GM12878 (cell line): ENCODE measurements around the gene CLEC16A. TPM values are rescaled to one million over a fixed set of nuclear protein-coding genes. Genes with fewer than 3 reads are reported as not detected.

ENCODE experiments used
- ATAC-seq: fragments of 200-7000 bp; cut with Tn5 transposase; 3 replicates; pipeline ENCODE4 v1.9.1; 2020; ENCODE audit warnings: mild to moderate bottlenecking, moderate library complexity
- BruUV-seq: library from RNA; stranded (reverse); fragments of 400-500 nt; replicated peaks from 2 replicates; lab custom pipeline; 2021; lab: Mats Ljungman, UMichigan
- CTCF ChIA-PET: fragments of 300-600 bp; sonication (Branson Sonifier 250); formaldehyde crosslinking; extraction: SDS; loops from one replicate; lab custom pipeline; 2021; ENCODE audit warnings: inconsistent platforms; lab: Yijun Ruan, JAX
- POLR2A ChIA-PET: fragments of 350-600 bp; formaldehyde crosslinking; extraction: SDS; loops from one replicate; lab custom pipeline; 2021; ENCODE audit warnings: inconsistent platforms; lab: Charles Lee
- RAD21 ChIA-PET: fragments of 300-600 bp; sonication (Branson Sonifier 250); formaldehyde crosslinking; loops from one replicate; lab custom pipeline; 2023; ENCODE audit warnings: antibody characterized with exemption; ENCODE audit not compliant: unreplicated experiment; lab: Charles Lee
- SMC1A ChIA-PET: fragments of 300-600 bp; sonication (Branson Sonifier 250); formaldehyde crosslinking; loops from one replicate; lab custom pipeline; 2023; ENCODE audit not compliant: unreplicated experiment, uncharacterized antibody; lab: Charles Lee
- DNase-seq: peaks from one replicate; pipeline ENCODE4 v3.0.0-alpha.2; 2011; ENCODE audit warnings: low read depth, low spot score
- FAIRE-seq: peaks from 3 replicates; lab custom pipeline; 2011; peaks lifted over from hg19 to GRCh38; lab: Jason Lieb, UNC
- H2AFZ ChIP-seq: 2 replicates; pipeline ENCODE4 v1.6.0; 2011; ENCODE audit warnings: low read depth, low read length, control low read depth; ENCODE audit not compliant: control insufficient read depth
- H3K27ac ChIP-seq: 2 replicates; pipeline ENCODE4 v1.5.1; 2011; ENCODE audit warnings: control low read depth; ENCODE audit not compliant: control insufficient read depth, insufficient read depth
- H3K27me3 ChIP-seq, 2 experiments: replicated peaks in 1 of 2; 2 replicates each; pipeline versions ENCODE4 v1.6.0 to v1.6.1; 2011; ENCODE audit warnings: low read length in 1 of 2; ENCODE audit not compliant: control insufficient read depth in 2 of 2, insufficient read depth in 2 of 2
- H3K36me3 ChIP-seq, 2 experiments: 2 replicates each; pipeline ENCODE4 v1.5.1; 2011; ENCODE audit warnings: low read length in 1 of 2; ENCODE audit not compliant: control insufficient read depth in 2 of 2, insufficient read depth in 2 of 2
- H3K4me1 ChIP-seq: 2 replicates; pipeline ENCODE4 v1.6.1; 2011; ENCODE audit warnings: mild to moderate bottlenecking, low read length, moderate library complexity, mixed read lengths; ENCODE audit not compliant: control insufficient read depth, insufficient read depth
- H3K4me2 ChIP-seq: 2 replicates; pipeline ENCODE4 v1.6.0; 2011; ENCODE audit warnings: control low read depth; ENCODE audit not compliant: control insufficient read depth, insufficient read depth
- H3K4me3 ChIP-seq: fragments of 200-600 bp; sonication (generic); 2 replicates; pipeline ENCODE4 v1.5.1; 2016
- H3K79me2 ChIP-seq: 2 replicates; pipeline ENCODE4 v1.6.0; 2011; ENCODE audit warnings: low read length; ENCODE audit not compliant: control insufficient read depth, insufficient read depth
- H3K9ac ChIP-seq: 2 replicates; pipeline ENCODE4 v1.8.0; 2011; ENCODE audit warnings: low read length, control low read depth, mixed read lengths; ENCODE audit not compliant: control insufficient read depth, insufficient read depth
- H3K9me3 ChIP-seq: replicated peaks from 3 replicates; pipeline ENCODE4 v1.5.1; 2011; ENCODE audit warnings: mild to moderate bottlenecking, low read length; ENCODE audit not compliant: control insufficient read depth, insufficient read depth
- H4K20me1 ChIP-seq: 2 replicates; pipeline ENCODE4 v1.6.0; 2011; ENCODE audit not compliant: control insufficient read depth, insufficient read depth
- BCL11A ChIP-seq: IDR thresholded peaks from 2 replicates; pipeline ENCODE4 v1.6.1; 2011; ENCODE audit warnings: low read depth, low read length
- DPF2 ChIP-seq: fragments of 450-650 bp; IDR thresholded peaks from 2 replicates; pipeline ENCODE4 v1.6.1; 2017; ENCODE audit warnings: mild to moderate bottlenecking
- E4F1 ChIP-seq: fragments of 450-650 bp; IDR thresholded peaks from 2 replicates; pipeline ENCODE4 v1.6.1; 2018; ENCODE audit warnings: borderline replicate concordance, mild to moderate bottlenecking; ENCODE audit not compliant: partially characterized antibody
- HDGF ChIP-seq: fragments of 450-650 bp; IDR thresholded peaks from 2 replicates; pipeline ENCODE4 v1.6.1; 2016; ENCODE audit warnings: antibody characterized with exemption
- PAX8 ChIP-seq: fragments of 450-650 bp; IDR thresholded peaks from 2 replicates; pipeline ENCODE4 v1.6.1; 2017; ENCODE audit warnings: mild to moderate bottlenecking, moderate library complexity
- TCF7 ChIP-seq: IDR thresholded peaks from 2 replicates; pipeline ENCODE4 v1.6.1; 2014; ENCODE audit warnings: antibody characterized with exemption, borderline replicate concordance
- WGBS: methylation state at CpG from one replicate; pipeline ENCODE4 v1.1.6; 2016; ENCODE audit warnings: low lambda C conversion rate; ENCODE audit not compliant: insufficient replicate concordance, insufficient coverage; ENCODE audit errors: missing lambda C conversion rate; 5-methylcytosine and 5-hydroxymethylcytosine counted together
- in situ Hi-C: fragments of 300-500 bp; cut with MboI; formaldehyde crosslinking; loops from 9 replicates; pipeline ENCODE4 v1.14.3; 2018; ENCODE audit warnings: mixed read lengths
- intact Hi-C: fragments of 100-400 bp; cut with micrococcal nuclease; formaldehyde crosslinking; loops from one replicate; pipeline ENCODE4 v1.14.2; 2022; ENCODE audit not compliant: unreplicated experiment
- polyA plus RNA-seq, 11 experiments: library from polyadenylated mRNA; depleted of rRNA in 4 of 11; unstranded in 6 of 11; stranded (reverse) in 5 of 11; fragments of >200 nt; fragmentation: Nextera tagmentation in 4 of 11; fragmentation: Illumina TruSeq in 1 of 11; extraction: Ambion mirVana in 4 of 11; extraction: Trizol in 1 of 11; gene quantifications; 1 replicate in 1 of 11; 2 replicates in 10 of 11; pipeline versions ENCODE4 v1.2.1 to v1.2.3, GENCODE V29; 2011 to 2016; ENCODE audit warnings: inconsistent platforms in 2 of 11, missing spikeins in 2 of 11, low read depth in 1 of 11
- total RNA-seq, 4 experiments: library from RNA; depleted of rRNA in 3 of 4; stranded (reverse); fragments of >200 nt in 3 of 4; fragmentation: Illumina TruSeq in 1 of 4; extraction: Trizol in 1 of 4; gene quantifications; 2 replicates each; pipeline versions ENCODE4 v1.2.1 to v1.2.3, GENCODE V29; 2013 to 2021
- TF ChIP-seq, protein P1 (sequence below): fragments of 450-650 bp; IDR thresholded peaks from 2 replicates; pipeline ENCODE4 v1.6.1; 2017; ENCODE audit warnings: borderline replicate concordance
- TF ChIP-seq, protein P2 (sequence below): fragments of 150-350 bp; IDR thresholded peaks from 2 replicates; pipeline ENCODE4 v1.6.1; 2016; ENCODE audit warnings: low read depth, low read length

The CLEC16A gene
- total and polyA plus RNA-seq, 10 of the 15 experiments (the other 5 are each of a cell fraction or from before 2014, with no cell fraction given), result 1.5 to 28.8 (median 19.2) TPM

DNA sequence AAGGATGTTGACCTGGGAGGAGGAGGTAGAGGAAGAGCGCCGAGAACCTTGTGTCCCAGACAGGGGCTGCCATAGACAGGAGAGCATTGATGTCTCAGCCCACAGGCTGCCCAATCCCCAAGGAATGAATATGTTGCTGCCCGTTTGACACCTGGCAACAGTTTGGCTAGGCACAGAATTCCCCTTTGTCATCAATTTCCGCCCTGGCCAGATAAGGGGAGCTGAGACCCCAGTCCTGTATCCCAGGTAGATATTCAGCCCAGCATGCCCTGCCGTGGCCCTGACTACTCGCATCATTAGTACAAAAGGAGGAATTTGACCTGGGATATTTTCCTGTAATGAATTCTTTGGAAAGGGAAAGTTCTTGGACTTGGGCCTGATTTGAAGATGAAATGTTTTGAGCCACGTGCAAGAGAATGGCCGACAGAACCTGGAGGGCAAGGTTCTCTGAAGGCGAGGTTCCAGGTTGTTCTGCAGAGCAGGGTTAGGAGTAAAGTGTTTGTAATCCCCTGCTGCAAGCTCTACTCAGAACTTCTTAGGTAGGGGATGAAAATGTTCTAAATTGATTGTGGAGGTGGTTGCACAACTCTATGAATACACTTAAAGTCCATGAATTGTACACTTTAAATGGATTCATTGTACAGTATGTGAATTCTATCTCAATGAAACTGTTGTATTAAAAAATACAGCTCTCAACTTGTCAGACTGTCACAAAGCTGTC is 202.8 kb downstream of the CLEC16A start:
- Histone ChIP-seq H3K36me3 (peaks cover 0 to 1% of the 10 kb centered on the region in 2 experiments; a peak in 2 of 4 replicates), H3K4me3 (no peak overlapping the region), H2AFZ (no peak overlapping the region)
- POLR2A ChIA-PET, result no interaction called here
- intact Hi-C loops, result no loop called here
- TF ChIP-seq, protein P1, sequence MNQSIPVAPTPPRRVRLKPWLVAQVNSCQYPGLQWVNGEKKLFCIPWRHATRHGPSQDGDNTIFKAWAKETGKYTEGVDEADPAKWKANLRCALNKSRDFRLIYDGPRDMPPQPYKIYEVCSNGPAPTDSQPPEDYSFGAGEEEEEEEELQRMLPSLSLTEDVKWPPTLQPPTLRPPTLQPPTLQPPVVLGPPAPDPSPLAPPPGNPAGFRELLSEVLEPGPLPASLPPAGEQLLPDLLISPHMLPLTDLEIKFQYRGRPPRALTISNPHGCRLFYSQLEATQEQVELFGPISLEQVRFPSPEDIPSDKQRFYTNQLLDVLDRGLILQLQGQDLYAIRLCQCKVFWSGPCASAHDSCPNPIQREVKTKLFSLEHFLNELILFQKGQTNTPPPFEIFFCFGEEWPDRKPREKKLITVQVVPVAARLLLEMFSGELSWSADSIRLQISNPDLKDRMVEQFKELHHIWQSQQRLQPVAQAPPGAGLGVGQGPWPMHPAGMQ, result no peak
- TF ChIP-seq BCL11A, result no peak
- TF ChIP-seq, all 136 proteins: peak for 0
- ChIA-PET SMC1A (interaction anchor here (1.2 kb wide), 1 partner anchor 158 kb away, joined by 3 read pairs; no protein-coding TSS in a partner anchor), RAD21 (no interaction called here), CTCF (no interaction called here)
- no peak overlapping the region for H3K27ac ChIP-seq
- no TSS peak for BruUV-seq
- H3K4me2 ChIP-seq, result no peak overlapping the region
- no peaks in the 10 kb centered on the region for H3K79me2 ChIP-seq
- 90% methylated on average over 9 of the region's 9 CpGs for WGBS
- H3K4me1 ChIP-seq, result no peaks in the 10 kb centered on the region
- DNase-seq (no peak), FAIRE-seq (no peak), ATAC-seq (no peak)
- H3K9me3 ChIP-seq, result no peaks in the 10 kb centered on the region
- in situ Hi-C loops, result no loop called here
- no peaks in the 10 kb centered on the region for H3K27me3 ChIP-seq
- no peak overlapping the region for H3K9ac ChIP-seq
- H4K20me1 ChIP-seq, result no peaks in the 10 kb centered on the region

GRCh38 chr16:11147754-11148444 is 203.5 kb downstream of the CLEC16A start:
- Histone ChIP-seq H3K4me2 (no peak overlapping the region), H3K4me3 (no peak overlapping the region), H3K27me3 (no peaks in the 10 kb centered on the region), H3K9me3 (no peaks in the 10 kb centered on the region), H3K27ac (no peak overlapping the region), H3K36me3 (peaks cover 0 to 1% of the 10 kb centered on the region in 2 experiments; a peak in 2 of 4 replicates), H3K9ac (no peak overlapping the region), H3K4me1 (no peaks in the 10 kb centered on the region), H4K20me1 (no peaks in the 10 kb centered on the region), H2AFZ (no peak overlapping the region), H3K79me2 (no peaks in the 10 kb centered on the region)
- ChIA-PET POLR2A (no interaction called here), CTCF (no interaction called here), RAD21 (no interaction called here), SMC1A (no interaction called here)
- DNase-seq (no peak), FAIRE-seq (no peak), ATAC-seq (no peak)
- no TSS peak for BruUV-seq
- in situ Hi-C loops (no loop called here), intact Hi-C loops (no loop called here)
- 86% methylated on average over 8 of the region's 8 CpGs for WGBS
- TF ChIP-seq PAX8, result no peak
- no peak for TF ChIP-seq DPF2
- no peak for TF ChIP-seq E4F1
- TF ChIP-seq HDGF, result no peak
- no peak for TF ChIP-seq TCF7
- TF ChIP-seq, protein P2, sequence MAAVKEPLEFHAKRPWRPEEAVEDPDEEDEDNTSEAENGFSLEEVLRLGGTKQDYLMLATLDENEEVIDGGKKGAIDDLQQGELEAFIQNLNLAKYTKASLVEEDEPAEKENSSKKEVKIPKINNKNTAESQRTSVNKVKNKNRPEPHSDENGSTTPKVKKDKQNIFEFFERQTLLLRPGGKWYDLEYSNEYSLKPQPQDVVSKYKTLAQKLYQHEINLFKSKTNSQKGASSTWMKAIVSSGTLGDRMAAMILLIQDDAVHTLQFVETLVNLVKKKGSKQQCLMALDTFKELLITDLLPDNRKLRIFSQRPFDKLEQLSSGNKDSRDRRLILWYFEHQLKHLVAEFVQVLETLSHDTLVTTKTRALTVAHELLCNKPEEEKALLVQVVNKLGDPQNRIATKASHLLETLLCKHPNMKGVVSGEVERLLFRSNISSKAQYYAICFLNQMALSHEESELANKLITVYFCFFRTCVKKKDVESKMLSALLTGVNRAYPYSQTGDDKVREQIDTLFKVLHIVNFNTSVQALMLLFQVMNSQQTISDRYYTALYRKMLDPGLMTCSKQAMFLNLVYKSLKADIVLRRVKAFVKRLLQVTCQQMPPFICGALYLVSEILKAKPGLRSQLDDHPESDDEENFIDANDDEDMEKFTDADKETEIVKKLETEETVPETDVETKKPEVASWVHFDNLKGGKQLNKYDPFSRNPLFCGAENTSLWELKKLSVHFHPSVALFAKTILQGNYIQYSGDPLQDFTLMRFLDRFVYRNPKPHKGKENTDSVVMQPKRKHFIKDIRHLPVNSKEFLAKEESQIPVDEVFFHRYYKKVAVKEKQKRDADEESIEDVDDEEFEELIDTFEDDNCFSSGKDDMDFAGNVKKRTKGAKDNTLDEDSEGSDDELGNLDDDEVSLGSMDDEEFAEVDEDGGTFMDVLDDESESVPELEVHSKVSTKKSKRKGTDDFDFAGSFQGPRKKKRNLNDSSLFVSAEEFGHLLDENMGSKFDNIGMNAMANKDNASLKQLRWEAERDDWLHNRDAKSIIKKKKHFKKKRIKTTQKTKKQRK, result no peak
